CD4-positive, alpha-beta T cell treated with Interleukin-10 for 1 hour (primary cell): Measurements from ENCODE around the gene SPEN.
"Not testable (repeated sequence)": the region's sequence is repeated elsewhere in the genome, so short reads cannot be mapped to it uniquely, and the experiment has no call there.

Experiments used
- DNase-seq: peaks from one replicate; pipeline ENCODE4 v3.0.0-alpha.2; 2020

The SPEN gene

DNA sequence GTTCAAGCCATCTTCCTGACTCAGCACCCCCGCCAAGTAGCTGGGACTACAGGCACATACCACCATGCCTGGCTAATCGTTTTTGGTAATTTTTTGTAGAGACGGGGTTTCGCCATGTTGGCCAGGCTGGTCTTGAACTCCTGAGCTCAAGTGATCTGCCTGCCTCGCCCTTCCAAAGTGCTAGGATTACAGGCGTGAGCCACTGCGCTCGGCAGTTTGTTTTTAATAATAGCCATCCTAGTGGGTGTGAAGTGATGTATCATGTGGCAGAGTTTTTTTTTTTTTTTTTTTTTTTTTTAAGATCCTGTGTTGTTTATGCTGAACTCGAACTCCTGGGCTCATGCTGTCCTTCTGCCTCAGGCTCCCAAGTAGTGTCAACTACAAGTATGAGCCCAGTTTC lies 51.8 kb downstream of the SPEN start:
- no peak for DNase-seq

DNA sequence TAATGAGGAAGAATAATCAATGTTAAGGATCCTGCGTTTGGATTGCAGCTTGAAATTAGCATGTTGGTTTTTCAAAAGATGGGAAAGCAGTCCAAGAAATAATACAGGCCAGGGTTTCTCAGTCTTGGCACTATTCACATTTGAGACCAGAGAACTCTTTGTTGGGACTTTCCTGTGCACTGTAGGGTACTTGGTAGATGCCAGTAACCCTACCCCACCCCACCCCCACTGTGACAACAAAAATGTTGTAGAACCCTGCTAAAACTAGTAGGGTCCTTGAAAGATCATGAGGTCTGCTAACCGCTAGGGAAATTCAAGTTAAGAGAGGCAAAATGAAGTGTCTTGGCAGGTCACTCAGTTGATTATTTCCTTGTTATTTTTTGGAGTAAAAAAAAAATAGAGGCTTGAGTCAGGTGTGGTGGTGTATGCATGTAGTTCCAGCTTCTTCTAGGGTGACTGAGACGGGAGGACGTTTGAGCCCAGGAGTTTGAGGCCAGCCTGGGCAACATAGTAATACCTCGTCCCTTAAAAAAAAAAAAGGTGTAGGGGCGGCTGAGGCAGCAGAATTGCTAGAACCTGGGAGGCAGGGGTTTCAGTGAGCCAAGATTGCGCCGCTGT lies 53.3 kb downstream of the SPEN start:
- no peak for DNase-seq

DNA sequence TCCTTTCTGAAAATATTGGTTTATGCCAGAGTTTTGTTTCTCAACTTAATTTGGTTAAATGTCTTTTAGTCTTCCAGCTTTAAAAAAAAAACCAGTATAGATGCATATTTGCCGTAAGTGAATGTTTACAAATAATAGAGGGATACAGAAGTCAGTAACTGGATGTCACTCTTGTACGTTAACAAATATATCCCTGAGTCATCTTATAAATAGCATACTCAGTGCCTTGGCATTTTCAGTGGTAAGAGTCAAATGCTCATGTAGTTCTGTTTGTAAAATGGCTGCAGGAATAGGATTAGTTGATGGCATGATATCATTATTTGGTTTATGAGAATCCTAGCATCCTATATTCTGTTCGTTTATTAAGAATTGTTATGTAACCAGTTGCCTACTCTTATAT lies 55.4 kb downstream of the SPEN start:
- no peak for DNase-seq

DNA sequence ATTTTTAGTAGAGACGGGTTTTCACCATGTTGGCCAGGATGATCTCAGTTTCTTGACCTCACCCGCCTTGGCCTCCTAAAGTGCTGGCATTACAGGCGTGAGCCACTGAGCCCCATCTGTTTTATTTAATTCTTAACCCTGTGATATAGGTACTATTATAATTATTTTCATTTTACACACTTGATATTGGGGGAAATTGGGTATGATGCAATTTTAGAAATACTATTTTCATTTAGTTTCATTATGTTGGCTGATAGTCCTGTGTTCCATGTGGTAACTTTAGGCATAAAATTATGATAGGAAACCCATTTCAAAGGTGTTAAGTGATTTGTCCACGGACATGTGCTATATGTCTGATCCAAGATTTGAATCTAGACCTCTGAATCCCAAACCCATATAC lies 61.1 kb downstream of the SPEN start:
- no peak for DNase-seq

DNA sequence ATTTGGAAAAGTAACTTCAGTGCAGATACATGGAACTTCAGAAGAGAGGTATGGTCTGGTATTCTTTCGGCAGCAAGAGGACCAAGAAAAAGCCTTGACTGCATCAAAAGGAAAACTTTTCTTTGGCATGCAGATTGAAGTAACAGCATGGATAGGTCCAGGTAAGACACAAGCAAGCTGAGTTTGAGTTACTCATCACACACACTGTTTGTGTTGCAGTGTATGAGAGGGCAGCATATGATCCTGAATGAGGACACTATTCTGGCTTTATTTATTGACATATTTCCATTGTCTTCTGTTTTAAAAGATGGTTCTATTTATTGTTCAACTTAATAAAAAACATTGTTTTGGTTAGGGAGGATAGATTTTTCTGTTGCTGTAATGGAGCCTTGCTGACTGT lies 63.6 kb downstream of the SPEN start:
- no peak for DNase-seq

DNA sequence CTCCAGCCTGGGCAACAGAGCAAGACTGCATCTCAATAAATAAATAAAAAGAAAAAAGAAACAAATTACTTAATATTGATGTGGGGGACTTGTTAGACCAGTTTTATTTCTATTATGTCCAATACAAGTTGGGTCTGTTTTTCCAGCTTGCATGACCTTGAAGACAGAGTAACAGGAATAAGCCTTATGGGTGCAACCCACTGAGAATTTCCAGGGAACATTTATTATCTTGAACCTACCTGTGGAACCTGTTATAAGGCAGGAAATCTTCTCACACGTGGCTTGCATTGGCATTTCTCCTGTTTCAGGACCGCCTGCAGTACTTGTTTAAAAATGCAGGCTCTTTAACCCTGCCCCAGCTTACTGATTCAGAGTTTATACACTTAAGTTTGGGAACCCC lies 64.4 kb downstream of the SPEN start:
- DNase-seq, result no peak

DNA sequence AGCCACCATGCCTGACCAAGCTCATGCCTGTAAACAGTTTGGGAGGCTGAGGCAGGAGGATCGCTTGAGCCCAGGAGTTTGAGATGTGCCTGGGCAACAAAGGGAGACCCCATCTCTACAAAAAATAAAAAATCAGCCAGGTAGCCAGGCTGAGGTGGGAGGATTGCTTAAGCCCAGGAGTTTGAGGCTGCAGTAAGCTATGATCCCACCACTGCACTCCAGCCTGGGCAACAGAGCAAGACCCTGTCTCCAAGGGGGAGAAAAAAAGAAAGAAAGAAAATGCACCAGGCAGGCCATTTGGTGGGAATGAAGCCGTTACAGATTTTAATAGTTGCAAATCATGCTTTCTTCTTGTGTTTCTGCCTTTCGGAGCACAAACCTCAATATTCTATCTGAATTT lies 66.1 kb downstream of the SPEN start:
- not testable (repeated sequence) for DNase-seq

DNA sequence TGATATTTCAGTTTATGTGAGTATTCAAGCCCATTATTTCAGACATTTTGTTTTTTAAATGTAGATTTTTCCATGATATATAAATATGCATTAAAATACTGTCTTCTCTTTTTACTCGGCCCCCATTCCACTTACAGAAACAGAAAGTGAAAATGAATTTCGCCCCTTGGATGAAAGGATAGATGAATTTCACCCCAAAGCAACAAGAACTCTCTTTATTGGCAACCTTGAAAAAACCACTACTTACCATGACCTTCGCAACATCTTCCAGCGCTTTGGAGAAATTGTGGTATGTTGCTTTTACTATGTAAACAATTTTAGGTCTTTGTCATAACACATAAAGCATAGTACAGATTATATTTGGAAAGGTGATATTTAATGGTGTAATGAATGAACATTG lies 68.5 kb downstream of the SPEN start:
- peak; percentile 42 for DNase-seq

DNA sequence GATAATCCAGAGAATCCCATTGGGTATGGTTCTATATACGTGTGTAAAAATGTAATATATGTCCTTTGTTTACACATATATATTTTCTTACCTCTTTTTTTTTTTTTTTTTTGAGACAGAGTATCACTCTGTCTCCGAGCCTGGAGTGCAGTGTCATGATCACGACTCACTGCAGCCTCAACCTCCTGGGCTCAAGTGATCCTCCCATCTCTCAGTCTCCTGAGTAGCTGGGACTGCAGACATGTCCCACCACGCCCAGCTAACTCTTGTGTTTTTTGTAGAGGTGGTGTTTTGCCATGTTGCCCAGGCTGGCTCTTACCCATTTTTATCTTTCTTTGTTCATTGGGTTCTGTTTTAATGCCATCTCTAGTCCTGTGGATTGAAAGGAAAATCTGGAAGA lies 68.9 kb downstream of the SPEN start:
- no peak for DNase-seq

DNA sequence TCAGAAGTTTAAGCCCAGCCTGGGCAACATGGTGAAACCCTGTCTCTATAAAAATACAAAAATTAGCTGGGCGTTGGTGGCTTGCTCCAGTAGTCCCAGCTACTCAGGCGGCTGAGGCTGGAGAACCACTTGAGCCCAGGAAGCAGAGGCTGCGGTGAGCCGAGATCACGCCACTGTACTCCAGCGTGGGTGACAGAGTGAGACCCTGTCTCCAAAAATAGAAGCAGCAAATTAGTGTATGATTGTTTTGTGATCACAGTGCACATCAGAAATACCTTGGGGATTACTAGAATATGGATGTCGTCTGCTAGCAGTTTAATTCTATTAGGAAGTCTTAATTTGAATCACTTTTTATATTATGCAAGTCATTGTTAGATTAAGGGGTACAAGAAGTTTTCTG lies 69.4 kb downstream of the SPEN start:
- DNase-seq, result no peak

DNA sequence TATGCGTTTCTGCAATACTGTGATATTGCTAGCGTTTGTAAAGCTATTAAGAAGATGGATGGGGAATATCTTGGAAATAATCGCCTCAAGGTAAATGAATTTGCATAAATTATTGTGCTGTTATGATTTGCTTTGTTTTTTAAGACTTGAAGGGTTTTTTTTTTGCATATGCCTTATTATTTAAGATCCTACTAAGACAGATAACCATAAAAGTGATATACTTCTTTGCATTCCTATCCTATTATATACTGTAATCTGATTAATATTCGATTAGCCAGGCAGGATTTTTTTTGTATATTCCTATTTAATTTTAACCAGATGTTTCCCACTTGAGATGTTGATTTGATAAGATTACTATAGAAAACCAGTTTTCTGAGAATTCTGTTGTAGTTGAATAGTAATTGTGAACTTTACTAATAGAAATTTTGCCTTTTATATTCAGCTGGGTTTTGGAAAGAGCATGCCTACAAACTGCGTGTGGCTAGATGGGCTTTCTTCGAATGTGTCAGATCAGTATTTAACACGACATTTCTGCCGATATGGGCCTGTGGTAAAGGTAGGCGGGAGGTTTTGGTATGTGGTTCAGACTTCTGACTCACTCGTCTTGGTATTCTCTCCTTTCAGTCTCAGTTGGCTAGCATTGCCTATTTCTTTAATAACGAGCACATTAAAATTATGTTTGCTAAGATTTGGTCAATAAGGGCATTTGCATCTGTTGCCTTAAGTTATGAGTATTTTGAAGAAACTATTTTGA lies 71.6 kb downstream of the SPEN start:
- peak; percentile 58 for DNase-seq

DNA sequence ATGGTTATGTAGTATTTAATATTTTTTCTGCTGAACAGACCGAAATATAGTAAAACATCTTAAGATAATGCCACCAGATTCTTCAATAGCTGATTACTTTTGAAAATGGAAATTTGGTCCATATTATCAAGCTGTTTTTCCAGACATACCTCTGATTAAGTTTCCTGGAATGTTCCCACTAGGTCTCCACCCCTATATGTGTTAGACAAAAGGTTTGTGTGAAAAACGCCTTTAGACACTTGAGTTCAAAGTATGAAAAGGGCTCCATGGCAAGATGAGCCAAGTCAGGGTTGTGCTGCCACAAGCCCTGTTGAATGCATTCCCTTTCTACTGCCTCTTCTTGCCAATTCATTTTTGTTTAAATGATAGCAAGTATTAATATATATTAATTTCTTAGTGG lies 75.7 kb downstream of the SPEN start:
- DNase-seq, result no peak

DNA sequence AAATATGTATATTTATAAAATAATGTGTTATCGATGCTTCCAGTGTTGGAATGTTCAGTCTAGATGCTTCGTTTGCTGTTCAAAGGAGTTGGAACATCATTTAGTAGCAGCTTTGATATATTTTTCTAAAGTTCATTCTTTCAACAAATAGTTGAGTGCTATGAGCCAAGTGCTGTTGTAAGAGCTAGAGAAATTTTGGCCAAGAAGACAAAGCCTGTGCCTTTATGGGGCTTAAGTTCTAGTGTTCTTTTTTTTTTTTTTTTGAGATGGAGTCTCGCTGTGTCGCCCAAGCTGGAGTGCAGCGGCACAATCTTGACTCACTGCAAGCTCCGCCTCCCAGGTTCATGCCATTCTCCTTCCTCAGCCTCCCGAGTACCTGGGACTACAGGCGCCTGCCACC lies 78.9 kb downstream of the SPEN start:
- not testable (repeated sequence) for DNase-seq

DNA sequence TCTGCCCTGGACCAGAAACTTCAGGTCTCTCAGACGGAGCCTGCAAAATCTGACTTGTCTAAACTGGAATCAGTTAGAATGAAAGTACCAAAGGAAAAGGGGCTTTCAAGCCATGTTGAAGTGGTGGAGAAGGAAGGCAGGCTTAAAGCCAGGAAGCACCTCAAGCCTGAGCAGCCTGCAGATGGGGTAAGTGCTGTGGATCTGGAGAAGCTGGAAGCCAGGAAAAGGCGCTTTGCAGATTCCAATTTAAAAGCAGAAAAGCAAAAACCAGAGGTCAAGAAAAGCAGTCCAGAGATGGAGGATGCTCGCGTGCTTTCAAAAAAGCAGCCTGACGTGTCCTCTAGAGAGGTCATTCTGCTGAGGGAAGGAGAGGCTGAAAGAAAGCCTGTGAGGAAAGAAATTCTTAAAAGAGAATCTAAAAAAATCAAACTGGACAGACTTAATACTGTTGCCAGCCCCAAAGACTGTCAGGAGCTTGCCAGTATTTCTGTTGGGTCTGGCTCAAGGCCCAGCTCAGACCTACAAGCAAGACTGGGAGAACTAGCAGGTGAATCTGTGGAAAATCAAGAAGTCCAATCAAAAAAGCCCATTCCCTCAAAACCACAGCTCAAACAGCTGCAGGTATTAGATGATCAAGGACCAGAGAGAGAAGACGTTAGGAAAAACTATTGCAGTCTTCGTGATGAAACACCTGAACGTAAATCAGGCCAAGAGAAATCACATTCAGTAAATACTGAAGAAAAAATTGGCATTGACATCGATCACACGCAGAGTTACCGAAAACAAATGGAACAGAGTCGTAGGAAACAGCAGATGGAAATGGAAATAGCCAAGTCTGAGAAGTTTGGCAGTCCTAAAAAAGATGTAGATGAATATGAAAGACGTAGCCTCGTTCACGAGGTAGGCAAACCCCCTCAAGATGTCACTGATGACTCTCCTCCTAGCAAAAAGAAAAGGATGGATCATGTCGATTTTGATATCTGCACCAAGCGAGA lies 81.8 kb downstream of the SPEN start:
- no peak for DNase-seq

DNA sequence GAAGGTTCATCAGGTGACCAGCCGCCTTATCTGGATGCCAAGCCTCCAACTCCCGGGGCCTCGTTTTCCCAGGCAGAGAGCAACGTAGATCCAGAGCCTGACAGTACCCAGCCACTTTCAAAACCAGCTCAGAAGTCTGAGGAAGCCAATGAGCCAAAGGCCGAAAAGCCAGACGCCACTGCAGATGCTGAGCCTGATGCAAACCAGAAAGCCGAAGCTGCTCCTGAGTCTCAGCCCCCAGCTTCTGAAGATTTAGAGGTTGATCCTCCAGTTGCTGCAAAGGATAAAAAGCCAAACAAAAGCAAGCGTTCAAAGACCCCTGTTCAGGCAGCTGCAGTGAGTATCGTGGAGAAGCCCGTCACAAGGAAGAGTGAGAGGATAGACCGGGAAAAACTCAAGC lies 83.9 kb downstream of the SPEN start:
- DNase-seq, result no peak

DNA sequence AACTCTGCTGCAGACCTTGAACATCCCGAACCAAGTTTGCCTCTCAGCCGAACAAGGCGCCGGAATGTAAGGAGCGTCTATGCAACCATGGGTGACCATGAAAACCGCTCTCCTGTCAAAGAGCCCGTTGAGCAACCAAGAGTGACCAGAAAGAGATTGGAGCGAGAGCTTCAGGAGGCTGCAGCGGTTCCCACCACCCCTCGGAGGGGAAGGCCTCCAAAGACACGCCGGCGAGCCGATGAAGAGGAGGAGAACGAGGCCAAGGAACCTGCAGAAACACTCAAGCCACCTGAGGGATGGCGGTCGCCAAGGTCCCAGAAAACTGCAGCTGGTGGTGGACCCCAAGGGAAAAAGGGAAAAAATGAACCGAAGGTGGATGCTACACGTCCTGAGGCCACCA lies 84.4 kb downstream of the SPEN start:
- DNase-seq, result no peak

DNA sequence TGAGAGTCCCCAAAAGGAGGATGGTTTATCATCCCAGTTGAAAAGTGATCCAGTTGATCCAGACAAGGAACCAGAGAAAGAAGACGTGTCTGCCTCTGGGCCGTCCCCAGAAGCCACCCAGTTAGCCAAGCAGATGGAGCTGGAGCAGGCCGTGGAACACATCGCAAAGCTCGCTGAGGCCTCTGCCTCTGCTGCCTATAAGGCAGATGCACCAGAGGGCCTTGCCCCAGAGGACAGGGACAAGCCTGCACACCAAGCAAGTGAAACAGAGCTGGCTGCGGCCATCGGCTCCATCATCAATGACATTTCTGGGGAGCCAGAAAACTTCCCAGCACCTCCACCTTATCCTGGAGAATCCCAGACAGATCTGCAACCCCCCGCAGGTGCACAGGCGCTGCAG lies 85.1 kb downstream of the SPEN start:
- DNase-seq, result no peak

DNA sequence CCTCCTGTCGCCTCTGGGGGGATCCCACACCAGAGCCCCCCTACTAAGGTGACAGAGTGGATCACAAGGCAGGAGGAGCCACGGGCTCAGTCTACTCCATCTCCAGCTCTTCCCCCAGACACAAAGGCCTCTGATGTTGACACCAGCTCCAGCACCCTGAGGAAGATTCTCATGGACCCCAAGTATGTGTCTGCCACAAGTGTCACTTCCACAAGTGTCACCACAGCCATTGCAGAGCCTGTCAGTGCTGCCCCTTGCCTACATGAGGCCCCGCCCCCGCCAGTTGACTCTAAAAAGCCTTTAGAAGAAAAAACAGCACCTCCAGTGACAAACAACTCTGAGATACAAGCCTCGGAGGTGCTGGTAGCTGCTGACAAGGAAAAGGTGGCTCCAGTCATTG lies 86.2 kb downstream of the SPEN start:
- no peak for DNase-seq

DNA sequence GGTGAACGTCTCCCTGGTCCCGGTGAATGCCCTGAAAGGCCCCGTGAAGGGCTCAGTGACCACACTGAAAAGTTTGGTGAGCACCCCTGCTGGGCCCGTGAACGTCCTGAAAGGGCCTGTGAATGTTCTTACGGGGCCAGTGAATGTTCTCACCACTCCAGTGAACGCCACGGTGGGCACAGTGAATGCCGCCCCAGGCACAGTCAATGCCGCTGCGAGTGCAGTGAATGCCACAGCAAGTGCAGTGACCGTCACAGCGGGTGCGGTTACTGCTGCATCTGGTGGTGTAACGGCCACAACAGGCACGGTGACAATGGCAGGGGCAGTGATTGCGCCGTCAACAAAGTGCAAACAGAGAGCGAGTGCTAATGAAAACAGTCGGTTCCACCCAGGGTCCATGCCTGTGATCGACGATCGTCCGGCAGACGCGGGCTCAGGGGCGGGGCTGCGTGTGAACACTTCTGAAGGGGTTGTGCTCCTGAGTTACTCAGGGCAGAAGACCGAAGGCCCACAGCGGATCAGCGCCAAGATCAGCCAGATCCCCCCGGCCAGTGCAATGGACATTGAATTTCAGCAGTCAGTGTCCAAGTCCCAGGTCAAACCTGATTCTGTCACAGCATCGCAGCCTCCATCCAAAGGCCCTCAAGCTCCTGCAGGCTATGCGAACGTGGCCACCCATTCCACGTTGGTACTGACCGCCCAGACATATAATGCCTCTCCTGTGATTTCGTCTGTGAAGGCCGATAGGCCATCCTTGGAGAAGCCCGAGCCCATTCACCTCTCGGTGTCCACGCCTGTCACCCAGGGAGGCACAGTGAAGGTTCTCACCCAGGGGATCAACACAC lies 86.9 kb downstream of the SPEN start:
- no peak for DNase-seq

DNA sequence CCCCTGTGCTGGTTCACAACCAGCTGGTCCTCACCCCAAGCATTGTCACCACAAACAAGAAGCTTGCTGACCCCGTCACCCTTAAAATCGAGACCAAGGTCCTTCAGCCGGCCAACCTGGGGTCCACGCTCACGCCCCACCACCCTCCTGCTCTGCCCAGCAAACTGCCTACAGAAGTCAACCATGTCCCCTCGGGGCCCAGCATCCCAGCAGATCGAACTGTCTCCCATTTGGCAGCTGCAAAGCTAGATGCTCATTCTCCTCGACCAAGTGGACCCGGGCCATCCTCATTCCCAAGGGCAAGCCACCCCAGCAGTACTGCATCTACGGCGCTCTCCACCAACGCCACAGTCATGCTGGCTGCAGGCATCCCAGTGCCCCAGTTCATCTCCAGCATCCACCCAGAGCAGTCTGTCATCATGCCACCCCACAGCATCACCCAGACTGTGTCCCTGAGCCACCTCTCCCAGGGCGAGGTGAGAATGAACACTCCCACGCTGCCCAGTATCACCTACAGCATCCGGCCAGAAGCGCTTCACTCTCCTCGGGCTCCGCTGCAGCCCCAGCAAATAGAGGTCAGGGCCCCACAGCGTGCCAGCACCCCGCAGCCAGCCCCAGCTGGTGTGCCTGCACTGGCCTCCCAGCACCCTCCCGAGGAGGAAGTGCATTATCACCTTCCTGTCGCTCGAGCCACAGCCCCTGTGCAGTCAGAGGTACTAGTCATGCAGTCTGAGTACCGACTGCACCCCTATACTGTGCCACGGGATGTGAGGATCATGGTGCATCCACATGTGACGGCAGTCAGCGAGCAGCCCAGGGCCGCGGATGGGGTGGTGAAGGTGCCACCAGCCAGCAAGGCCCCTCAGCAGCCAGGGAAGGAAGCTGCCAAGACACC lies 87.8 kb downstream of the SPEN start:
- no peak for DNase-seq

DNA sequence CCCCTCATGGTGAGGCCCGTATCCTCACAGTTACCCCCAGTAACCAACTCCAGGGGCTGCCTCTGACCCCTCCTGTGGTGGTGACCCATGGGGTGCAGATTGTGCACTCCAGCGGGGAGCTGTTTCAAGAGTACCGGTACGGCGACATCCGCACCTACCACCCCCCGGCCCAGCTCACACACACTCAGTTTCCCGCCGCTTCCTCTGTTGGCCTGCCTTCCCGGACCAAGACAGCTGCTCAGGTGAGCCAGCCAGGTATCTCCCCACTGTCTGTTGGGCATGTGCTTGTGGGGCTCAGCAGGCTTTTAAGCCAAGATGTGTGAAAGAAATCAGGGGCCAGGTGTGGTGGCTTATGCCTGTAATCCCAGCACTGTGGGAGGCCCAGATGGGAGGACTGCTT lies 88.5 kb downstream of the SPEN start:
- no peak for DNase-seq

DNA sequence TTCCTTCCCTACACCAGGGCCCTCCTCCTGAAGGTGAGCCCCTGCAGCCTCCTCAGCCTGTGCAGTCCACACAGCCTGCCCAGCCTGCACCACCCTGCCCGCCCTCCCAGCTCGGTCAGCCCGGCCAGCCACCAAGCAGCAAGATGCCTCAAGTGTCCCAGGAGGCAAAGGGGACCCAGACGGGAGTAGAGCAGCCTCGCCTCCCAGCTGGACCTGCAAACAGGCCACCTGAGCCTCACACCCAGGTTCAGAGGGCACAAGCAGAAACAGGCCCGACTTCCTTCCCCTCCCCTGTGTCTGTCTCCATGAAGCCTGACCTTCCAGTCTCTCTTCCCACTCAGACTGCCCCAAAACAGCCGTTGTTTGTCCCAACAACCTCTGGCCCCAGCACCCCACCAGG lies 89.6 kb downstream of the SPEN start:
- no peak for DNase-seq
